Lower leg skin (tissue), 3 donors: ENCODE results near the gene ANKRD13C.

ENCODE experiments used
- POLR2A ChIP-seq, 2 donors: fragments of 450-650 bp; IDR thresholded peaks; one replicate each; pipeline ENCODE4 v1.6.1; 2016 to 2017; ENCODE audit warnings: antibody characterized with exemption in 2 of 2, mild to moderate bottlenecking in 1 of 2, moderate library complexity in 1 of 2
- TF ChIP-seq, protein P1 (sequence below), 3 donors: fragments of 450-650 bp; IDR thresholded peaks; one replicate each; pipeline ENCODE4 v1.5.1; 2016; ENCODE audit warnings: antibody characterized with exemption in 3 of 3, mild to moderate bottlenecking in 3 of 3, moderate library complexity in 2 of 3

DNA sequence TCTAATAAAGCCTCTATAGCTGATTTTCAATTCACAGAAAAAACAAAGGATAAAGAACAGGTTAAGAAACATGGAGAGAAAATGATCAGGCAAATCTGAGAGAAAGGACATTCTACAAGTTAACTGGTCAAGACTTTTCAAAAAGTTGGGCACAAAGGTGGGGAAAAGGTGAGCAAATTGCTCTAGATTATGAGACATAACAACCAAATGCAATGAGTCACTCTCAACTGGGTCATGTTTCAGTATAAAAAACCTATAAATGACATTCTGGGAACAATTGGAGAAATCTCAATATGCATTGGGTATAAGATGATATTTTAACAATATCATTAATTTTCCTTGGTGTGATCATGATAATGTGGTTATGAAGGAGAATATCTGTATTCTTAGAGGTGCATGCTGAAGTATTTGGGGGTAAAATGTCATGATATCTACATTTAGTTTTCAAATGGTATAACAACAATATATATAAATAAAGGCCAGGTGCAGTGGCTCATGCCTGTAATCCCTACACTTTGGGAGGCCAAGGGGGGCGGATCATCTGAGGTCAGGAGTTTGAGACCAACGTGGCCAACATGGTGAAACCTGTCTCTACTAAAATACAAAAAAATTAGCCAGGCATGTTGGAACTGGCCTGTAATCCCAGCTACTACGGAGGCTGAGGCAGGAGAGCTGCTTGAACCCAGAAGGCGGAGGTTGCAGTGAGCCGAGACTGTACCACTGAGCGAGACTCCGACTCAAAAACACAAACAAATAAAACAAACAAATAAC is 27.0 kb downstream of the ANKRD13C start:
- TF ChIP-seq, protein P1, sequence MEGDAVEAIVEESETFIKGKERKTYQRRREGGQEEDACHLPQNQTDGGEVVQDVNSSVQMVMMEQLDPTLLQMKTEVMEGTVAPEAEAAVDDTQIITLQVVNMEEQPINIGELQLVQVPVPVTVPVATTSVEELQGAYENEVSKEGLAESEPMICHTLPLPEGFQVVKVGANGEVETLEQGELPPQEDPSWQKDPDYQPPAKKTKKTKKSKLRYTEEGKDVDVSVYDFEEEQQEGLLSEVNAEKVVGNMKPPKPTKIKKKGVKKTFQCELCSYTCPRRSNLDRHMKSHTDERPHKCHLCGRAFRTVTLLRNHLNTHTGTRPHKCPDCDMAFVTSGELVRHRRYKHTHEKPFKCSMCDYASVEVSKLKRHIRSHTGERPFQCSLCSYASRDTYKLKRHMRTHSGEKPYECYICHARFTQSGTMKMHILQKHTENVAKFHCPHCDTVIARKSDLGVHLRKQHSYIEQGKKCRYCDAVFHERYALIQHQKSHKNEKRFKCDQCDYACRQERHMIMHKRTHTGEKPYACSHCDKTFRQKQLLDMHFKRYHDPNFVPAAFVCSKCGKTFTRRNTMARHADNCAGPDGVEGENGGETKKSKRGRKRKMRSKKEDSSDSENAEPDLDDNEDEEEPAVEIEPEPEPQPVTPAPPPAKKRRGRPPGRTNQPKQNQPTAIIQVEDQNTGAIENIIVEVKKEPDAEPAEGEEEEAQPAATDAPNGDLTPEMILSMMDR (IDR thresholded peaks at IDR 0.05), result no peak
- TF ChIP-seq POLR2A (IDR thresholded peaks at IDR 0.05), result no peak
